Stimulated activated naive B cell treated with anti-CD40 and anti-IgM and Interleukin-4, amounts not matched to agents 10 μg/mL and 1 μg/mL and 100 μg/mL, for 72 hours (primary cell): ENCODE measurements around the gene DGKH.
A peak's percentile ranks its signal among the peaks of the same experiment; 100 is the strongest.
"Not testable (repeated sequence)": the region's sequence is repeated elsewhere in the genome, so short reads cannot be mapped to it uniquely, and the experiment has no call there.

Source experiments
- ATAC-seq, 2 donors: fragments of 150-1000 bp; cut with Tn5 transposase; replicated peaks; 2 replicates each; pipeline ENCODE4 v1.10.0; 2021; ENCODE audit warnings: moderate library complexity in 1 of 2
- DNase-seq: peaks from one replicate; pipeline ENCODE4 v3.0.0; 2021
- H3K27ac Mint-ChIP-seq: one replicate; pipeline ENCODE4 v1.8.0; 2022; ENCODE audit warnings: mild to moderate bottlenecking, mixed read lengths
- H3K27me3 Mint-ChIP-seq, 2 donors: one replicate each; pipeline ENCODE4 v1.8.0; 2022; ENCODE audit warnings: mixed read lengths in 2 of 2
- H3K36me3 Mint-ChIP-seq, 2 donors: one replicate each; pipeline ENCODE4 v1.8.0; 2022; ENCODE audit warnings: mixed read lengths in 2 of 2, mild to moderate bottlenecking in 1 of 2
- H3K4me1 Mint-ChIP-seq, 2 donors: one replicate each; pipeline ENCODE4 v1.8.0; 2022; ENCODE audit warnings: mixed read lengths in 2 of 2, mild to moderate bottlenecking in 1 of 2
- H3K4me3 Mint-ChIP-seq, 2 donors: one replicate each; pipeline ENCODE4 v1.8.0; 2022; ENCODE audit warnings: mild to moderate bottlenecking in 2 of 2, mixed read lengths in 2 of 2, moderate library complexity in 1 of 2
- H3K9me3 Mint-ChIP-seq, 2 donors: one replicate each; pipeline ENCODE4 v1.8.0; 2022; ENCODE audit warnings: mixed read lengths in 2 of 2, mild to moderate bottlenecking in 1 of 2

The DGKH gene

GRCh38 chr13:42214446-42214845, 166.0 kb downstream of the DGKH start:
- Mint-ChIP-seq H3K4me1 (no peaks in the 10 kb centered on the region), H3K36me3 (peaks cover 18 to 26% of the 10 kb centered on the region in 2 donors), H3K4me3 (no peak overlapping the region), H3K27me3 (no peaks in the 10 kb centered on the region), H3K27ac (no peak overlapping the region), H3K9me3 (peaks cover 0 to 2% of the 10 kb centered on the region in 2 donors)
- no peak for DNase-seq
- no peak for ATAC-seq

- DNase-seq (no peak), ATAC-seq (peak in 1 of 2 donors; percentile 47)
- Mint-ChIP-seq H3K9me3 (peaks cover 0 to 2% of the 10 kb centered on the region in 2 donors), H3K27ac (no peak overlapping the region), H3K36me3 (peaks cover 17 to 26% of the 10 kb centered on the region in 2 donors), H3K4me3 (no peak overlapping the region), H3K4me1 (no peaks in the 10 kb centered on the region), H3K27me3 (no peaks in the 10 kb centered on the region)
Measured at GRCh38 chr13:42215578-42216421, 167.4 kb downstream of the DGKH start.

- Mint-ChIP-seq H3K27ac (no peak overlapping the region), H3K36me3 (peaks cover 16 to 25% of the 10 kb centered on the region in 2 donors), H3K9me3 (peaks cover 0 to 2% of the 10 kb centered on the region in 2 donors), H3K4me1 (no peaks in the 10 kb centered on the region), H3K27me3 (no peaks in the 10 kb centered on the region), H3K4me3 (no peak overlapping the region)
- ATAC-seq (no peak), DNase-seq (no peak)
Measured at GRCh38 chr13:42216422-42216735, 167.9 kb downstream of the DGKH start.

GRCh38 chr13:42218576-42218975, 170.1 kb downstream of the DGKH start:
- no peak for DNase-seq
- Mint-ChIP-seq H3K4me1 (no peaks in the 10 kb centered on the region), H3K9me3 (no peaks in the 10 kb centered on the region), H3K4me3 (no peak overlapping the region), H3K27me3 (no peaks in the 10 kb centered on the region), H3K27ac (no peak overlapping the region), H3K36me3 (peaks cover 10 to 20% of the 10 kb centered on the region in 2 donors)
- ATAC-seq: no peak

GRCh38 chr13:42219051-42219450, 170.6 kb downstream of the DGKH start:
- Mint-ChIP-seq H3K27ac (no peak overlapping the region), H3K4me3 (no peak overlapping the region), H3K27me3 (no peaks in the 10 kb centered on the region), H3K9me3 (no peaks in the 10 kb centered on the region), H3K4me1 (no peaks in the 10 kb centered on the region), H3K36me3 (peaks cover 10 to 21% of the 10 kb centered on the region in 2 donors)
- DNase-seq (no peak), ATAC-seq (no peak)

GRCh38 chr13:42219876-42220275, 171.4 kb downstream of the DGKH start:
- no peak overlapping the region for H3K27ac Mint-ChIP-seq
- ATAC-seq (no peak), DNase-seq (no peak)
- no peaks in the 10 kb centered on the region for H3K4me1 Mint-ChIP-seq
- no peak overlapping the region for H3K4me3 Mint-ChIP-seq
- peaks cover 14 to 24% of the 10 kb centered on the region in 2 donors for H3K36me3 Mint-ChIP-seq
- no peaks in the 10 kb centered on the region for H3K9me3 Mint-ChIP-seq
- no peaks in the 10 kb centered on the region for H3K27me3 Mint-ChIP-seq

- no peaks in the 10 kb centered on the region for H3K27me3 Mint-ChIP-seq
- H3K27ac Mint-ChIP-seq: no peak overlapping the region
- ATAC-seq: no peak
- no peaks in the 10 kb centered on the region for H3K4me1 Mint-ChIP-seq
- peaks cover 0 to 1% of the 10 kb centered on the region in 2 donors for H3K9me3 Mint-ChIP-seq
- H3K4me3 Mint-ChIP-seq: no peak overlapping the region
- H3K36me3 Mint-ChIP-seq: peaks cover 23 to 32% of the 10 kb centered on the region in 2 donors
- DNase-seq: no peak
Measured at GRCh38 chr13:42221121-42221765, 172.8 kb downstream of the DGKH start.

- no peak overlapping the region for H3K4me3 Mint-ChIP-seq
- H3K36me3 Mint-ChIP-seq: peaks cover 26 to 30% of the 10 kb centered on the region in 2 donors
- H3K27ac Mint-ChIP-seq: no peak overlapping the region
- H3K27me3 Mint-ChIP-seq: no peaks in the 10 kb centered on the region
- H3K9me3 Mint-ChIP-seq: peaks cover 0 to 3% of the 10 kb centered on the region in 2 donors
- peaks cover 2 to 5% of the 10 kb centered on the region in 2 donors for H3K4me1 Mint-ChIP-seq
- ATAC-seq: no peak
- DNase-seq: no peak
Measured at GRCh38 chr13:42223681-42224080, 175.2 kb downstream of the DGKH start.

GRCh38 chr13:42225051-42225450, 176.6 kb downstream of the DGKH start:
- H3K27me3 Mint-ChIP-seq: no peaks in the 10 kb centered on the region
- DNase-seq (no peak), ATAC-seq (no peak)
- H3K4me1 Mint-ChIP-seq: peaks cover 2 to 6% of the 10 kb centered on the region in 2 donors
- H3K4me3 Mint-ChIP-seq: no peak overlapping the region
- peaks cover 0 to 3% of the 10 kb centered on the region in 2 donors for H3K9me3 Mint-ChIP-seq
- peaks cover 23 to 25% of the 10 kb centered on the region in 2 donors for H3K36me3 Mint-ChIP-seq
- H3K27ac Mint-ChIP-seq: no peak overlapping the region

GRCh38 chr13:42226759-42227158, 178.3 kb downstream of the DGKH start:
- H3K27ac Mint-ChIP-seq: not testable (repeated sequence)

GRCh38 chr13:42228527-42228926, 180.1 kb downstream of the DGKH start:
- H3K4me1 Mint-ChIP-seq: peaks cover 2 to 6% of the 10 kb centered on the region in 2 donors
- H3K27ac Mint-ChIP-seq: no peak overlapping the region
- ATAC-seq (no peak), DNase-seq (no peak)
- H3K27me3 Mint-ChIP-seq: no peaks in the 10 kb centered on the region
- H3K9me3 Mint-ChIP-seq: peaks cover 0 to 3% of the 10 kb centered on the region in 2 donors
- H3K36me3 Mint-ChIP-seq: peaks cover 18 to 21% of the 10 kb centered on the region in 2 donors
- H3K4me3 Mint-ChIP-seq: no peak overlapping the region

More at GRCh38 chr13:42226759-42227158, 178.3 kb downstream of the DGKH start:
- not testable (repeated sequence) for H3K4me1 Mint-ChIP-seq, H3K4me3 Mint-ChIP-seq, ATAC-seq, DNase-seq, H3K9me3 Mint-ChIP-seq, H3K27me3 Mint-ChIP-seq
- peaks cover 18 to 19% of the 10 kb centered on the region in 2 donors for H3K36me3 Mint-ChIP-seq

GRCh38 chr13:42229287-42229686, 180.8 kb downstream of the DGKH start:
- Mint-ChIP-seq H3K36me3 (peaks cover 16 to 19% of the 10 kb centered on the region in 2 donors), H3K27ac (no peak overlapping the region), H3K4me1 (peaks cover 2 to 6% of the 10 kb centered on the region in 2 donors), H3K9me3 (peaks cover 0 to 3% of the 10 kb centered on the region in 2 donors), H3K4me3 (no peak overlapping the region), H3K27me3 (no peaks in the 10 kb centered on the region)
- DNase-seq (no peak), ATAC-seq (no peak)

GRCh38 chr13:42232671-42233070, 184.2 kb downstream of the DGKH start:
- H3K4me1 Mint-ChIP-seq: peaks cover 2 to 6% of the 10 kb centered on the region in 2 donors
- no peaks in the 10 kb centered on the region for H3K27me3 Mint-ChIP-seq
- no peaks in the 10 kb centered on the region for H3K9me3 Mint-ChIP-seq
- H3K27ac Mint-ChIP-seq: no peak overlapping the region
- ATAC-seq (no peak), DNase-seq (no peak)
- peaks cover 0 to 3% of the 10 kb centered on the region in 2 donors for H3K36me3 Mint-ChIP-seq
- H3K4me3 Mint-ChIP-seq: no peak overlapping the region

GRCh38 chr13:42233726-42234125, 185.3 kb downstream of the DGKH start:
- DNase-seq: no peak
- H3K36me3 Mint-ChIP-seq: peaks cover 0 to 3% of the 10 kb centered on the region in 2 donors
- H3K4me1 Mint-ChIP-seq: peaks cover 0 to under 1% of the 10 kb centered on the region in 2 donors
- no peak overlapping the region for H3K27ac Mint-ChIP-seq
- H3K4me3 Mint-ChIP-seq: no peak overlapping the region
- no peaks in the 10 kb centered on the region for H3K27me3 Mint-ChIP-seq
- no peak for ATAC-seq
- H3K9me3 Mint-ChIP-seq: no peaks in the 10 kb centered on the region

- DNase-seq: no peak
- Mint-ChIP-seq H3K27ac (no peak overlapping the region), H3K4me3 (no peak overlapping the region), H3K36me3 (peaks cover 0 to 4% of the 10 kb centered on the region in 2 donors), H3K27me3 (peaks cover 0 to 6% of the 10 kb centered on the region in 2 donors), H3K4me1 (no peaks in the 10 kb centered on the region), H3K9me3 (no peaks in the 10 kb centered on the region)
- ATAC-seq: no peak
Measured at GRCh38 chr13:42239161-42239560, 190.7 kb downstream of the DGKH start.
